PC-3 (cell line): Measurements from ENCODE around the gene FBXW4.

Source experiments
- CTCF ChIP-seq: fragments of 300-600 bp; sonication (generic); conservative IDR thresholded peaks from 2 replicates; pipeline ENCODE4 v1.5.1; 2017; ENCODE audit warnings: antibody characterized with exemption, low read depth, mild to moderate bottlenecking, low read length
- EZH2phosphoT487 ChIP-seq: fragments of 300-600 bp; sonication (generic); IDR thresholded peaks from 2 replicates; pipeline ENCODE4 v1.6.1; 2018; ENCODE audit warnings: mild to moderate bottlenecking, antibody characterized with exemption, low read length, borderline replicate concordance

DNA sequence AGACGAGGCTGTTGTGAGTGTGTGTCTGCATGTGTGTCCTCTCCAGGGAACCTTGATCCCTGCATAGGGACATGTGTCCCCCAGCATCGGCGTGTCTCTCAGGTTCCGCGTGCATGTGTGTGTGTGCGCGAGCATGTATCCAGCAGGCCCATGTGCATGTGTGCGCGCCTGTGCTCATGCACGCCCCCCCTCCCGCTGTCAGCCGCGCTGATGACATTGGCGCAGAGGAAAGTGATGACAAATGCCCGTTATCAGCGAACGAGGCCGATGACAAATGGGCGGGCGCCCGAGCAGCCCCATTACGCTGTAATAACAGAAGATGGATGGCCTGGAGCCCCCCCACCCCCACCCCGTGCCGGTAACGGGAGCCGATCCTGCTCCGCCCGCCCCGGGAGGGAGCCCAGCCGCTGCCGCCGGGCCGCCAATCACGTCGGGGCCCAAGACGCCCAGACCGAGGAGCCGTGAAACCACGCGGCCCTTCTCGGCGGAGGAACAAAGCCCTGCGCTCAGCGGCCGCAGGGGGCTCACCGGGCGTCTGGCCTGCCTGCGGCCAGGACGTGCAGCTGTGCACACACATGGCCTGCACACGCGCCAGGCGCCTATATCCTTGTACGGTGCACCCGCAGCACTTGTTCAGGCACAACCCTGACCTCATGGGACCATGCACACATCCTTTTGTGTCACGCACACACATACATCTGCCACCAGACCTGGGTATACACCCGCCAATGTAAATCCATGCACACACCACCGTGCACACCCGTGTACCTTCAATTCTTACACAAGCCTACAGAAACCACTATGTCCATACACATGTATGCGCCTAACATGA lies 128.4 kb downstream of the FBXW4 start:
- TF ChIP-seq CTCF (no peak), EZH2phosphoT487 (no peak)
